A204.1 (cell line): ENCODE data around the gene CLDN6.

Experiments
- FAIRE-seq: peaks from 2 replicates; lab custom pipeline; 2012; peaks lifted over from hg19 to GRCh38; lab: Jason Lieb, UNC

The CLDN6 gene

GRCh38 chr16:2970563-2970962, 47.4 kb downstream of the CLDN6 start:
- FAIRE-seq, result no peak

GRCh38 chr16:2969545-2970521, 48.1 kb downstream of the CLDN6 start:
- FAIRE-seq, result no peak

- FAIRE-seq, result no peak
Measured at GRCh38 chr16:2968738-2969544, 49.0 kb downstream of the CLDN6 start, which contains the start of gene PAQR4. PAQR4 (plus strand) TSS chr16:2969348; CDS start chr16:2969675, 327 bp downstream.

- no peak for FAIRE-seq
Measured at GRCh38 chr16:2968368-2968737, 49.6 kb downstream of the CLDN6 start.

GRCh38 chr16:2967721-2968161, 50.2 kb downstream of the CLDN6 start:
- no peak for FAIRE-seq

DNA sequence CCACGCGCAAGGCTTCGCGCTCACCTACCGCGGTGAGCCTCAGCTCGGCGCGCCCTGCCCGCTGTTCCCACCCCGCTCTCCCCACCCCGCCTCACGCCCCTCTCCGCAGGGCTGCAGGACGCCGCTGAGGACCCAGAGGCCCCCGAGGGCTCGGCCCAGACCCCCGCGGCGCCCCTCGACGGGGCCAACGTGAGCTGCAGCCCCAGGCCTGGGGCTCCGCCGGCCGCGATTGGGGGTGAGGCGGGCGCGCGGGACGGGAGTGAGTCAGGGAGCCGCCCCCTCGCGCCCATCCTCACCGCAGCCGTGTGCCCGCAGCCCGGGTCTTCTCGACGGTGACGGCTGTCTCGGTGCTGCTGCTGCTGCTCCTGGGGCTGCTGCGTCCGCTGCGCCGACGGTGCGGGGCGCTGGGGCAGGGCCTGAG, 50.8 kb downstream of the CLDN6 start:
- no peak for FAIRE-seq

DNA sequence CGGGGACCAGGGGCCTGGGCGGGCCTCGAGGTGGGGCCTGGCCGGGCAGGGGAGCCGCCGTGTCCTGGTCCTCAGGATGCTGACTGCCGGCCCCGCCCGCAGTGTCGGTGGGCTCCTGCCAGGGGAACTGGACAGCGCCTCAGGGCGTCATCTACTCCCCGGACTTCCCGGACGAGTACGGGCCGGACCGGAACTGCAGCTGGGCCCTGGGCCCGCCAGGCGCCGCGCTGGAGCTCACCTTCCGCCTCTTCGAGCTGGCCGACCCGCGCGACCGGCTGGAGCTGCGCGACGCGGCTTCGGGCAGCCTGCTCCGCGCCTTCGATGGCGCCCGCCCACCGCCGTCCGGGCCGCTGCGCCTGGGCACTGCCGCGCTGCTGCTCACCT, 51.2 kb downstream of the CLDN6 start:
- no peak for FAIRE-seq

DNA sequence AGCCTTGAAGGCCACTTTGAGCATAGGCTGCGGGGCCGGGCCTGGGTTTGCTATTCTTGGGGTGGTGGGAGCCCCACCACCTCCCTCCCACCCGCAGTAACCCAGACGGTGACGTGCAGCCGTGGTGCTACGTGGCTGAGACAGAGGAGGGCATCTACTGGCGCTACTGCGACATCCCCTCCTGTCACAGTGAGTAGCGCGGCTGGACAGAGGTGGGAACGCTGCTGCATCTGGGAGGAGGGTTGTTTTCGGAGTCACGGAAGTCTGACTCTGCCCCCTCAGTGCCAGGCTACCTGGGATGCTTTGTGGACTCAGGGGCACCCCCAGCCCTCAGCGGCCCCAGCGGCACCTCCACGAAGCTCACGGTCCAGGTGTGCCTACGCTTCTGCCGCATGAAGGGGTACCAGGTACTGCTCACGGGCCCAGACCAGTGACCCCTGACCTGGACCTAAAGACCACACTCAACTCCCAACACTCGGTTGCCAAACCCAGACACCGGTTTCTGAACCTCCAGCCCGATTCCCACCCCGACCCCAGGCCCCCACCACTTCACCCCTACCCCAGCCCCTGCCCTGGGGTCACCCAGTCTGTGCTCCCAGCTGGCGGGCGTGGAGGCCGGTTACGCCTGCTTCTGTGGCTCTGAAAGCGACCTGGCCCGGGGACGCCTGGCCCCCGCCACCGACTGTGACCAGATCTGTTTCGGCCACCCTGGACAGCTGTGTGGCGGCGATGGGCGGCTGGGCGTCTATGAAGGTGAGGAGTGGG, 51.8 kb downstream of the CLDN6 start:
- FAIRE-seq, result no peak
